Vagina (tissue), 2 donors: Measurements from ENCODE around the gene ZNF695. TPM values are rescaled to one million over a fixed set of nuclear protein-coding genes. Genes with fewer than 3 reads are reported as not detected.

ENCODE experiments used
- DNase-seq, 2 donors: peaks; one replicate each; pipeline ENCODE4 v3.0.0-alpha.2; 2017; ENCODE audit errors: extremely low spot score in 2 of 2
- H3K27ac ChIP-seq: fragments of 200-600 bp; sonication (generic); one replicate; pipeline ENCODE4 v1.5.1; 2019
- H3K27me3 ChIP-seq: fragments of 200-600 bp; sonication (generic); one replicate; pipeline ENCODE4 v1.5.1; 2019
- H3K36me3 ChIP-seq, 2 donors: fragments of 200-600 bp; sonication (generic); one replicate each; pipeline ENCODE4 v1.5.1; 2017 to 2019
- H3K4me1 ChIP-seq: fragments of 200-600 bp; sonication (generic); one replicate; pipeline ENCODE4 v1.5.1; 2019
- H3K4me3 ChIP-seq, 2 donors: fragments of 200-600 bp; sonication (generic); 1 replicate in 1 of 2; 2 replicates in 1 of 2; pipeline ENCODE4 v1.5.1; 2016 to 2019
- H3K9me3 ChIP-seq: fragments of 200-600 bp; sonication (generic); one replicate; pipeline ENCODE4 v1.5.1; 2019
- POLR2A ChIP-seq, 2 donors: fragments of 450-650 bp; IDR thresholded peaks; one replicate each; pipeline ENCODE4 v1.6.1; 2017; ENCODE audit warnings: antibody characterized with exemption in 2 of 2, mild to moderate bottlenecking in 2 of 2, moderate library complexity in 2 of 2
- POLR2AphosphoS5 ChIP-seq, 2 donors: sonication (generic); formaldehyde crosslinking; IDR thresholded peaks; one replicate each; pipeline ENCODE4 v1.9.0; 2017; ENCODE audit warnings: antibody characterized with exemption in 2 of 2, mild to moderate bottlenecking in 2 of 2, low read depth in 1 of 2; ENCODE audit not compliant: insufficient read depth in 1 of 2
- intact Hi-C: fragments of 100-400 bp; cut with DNase I; formaldehyde crosslinking; loops from one replicate; pipeline ENCODE4 v1.15.1; 2023
- total RNA-seq: library from RNA; depleted of rRNA; stranded (reverse); fragments of >200 nt; gene quantifications from one replicate; pipeline ENCODE4 v1.2.3, GENCODE V29; 2016
- TF ChIP-seq, protein P1 (sequence below), 3 experiments: fragments of 450-650 bp in 2 of 3; fragments of 200-600 bp in 1 of 3; sonication (generic) in 1 of 3; IDR thresholded peaks; one replicate each; pipeline ENCODE4 v1.5.1; 2017 to 2019; ENCODE audit warnings: antibody characterized with exemption in 3 of 3, mild to moderate bottlenecking in 2 of 3, moderate library complexity in 2 of 3

ZNF695 gene
- total RNA-seq, 1 donor from 2014 or later, result 0.49 TPM

DNA sequence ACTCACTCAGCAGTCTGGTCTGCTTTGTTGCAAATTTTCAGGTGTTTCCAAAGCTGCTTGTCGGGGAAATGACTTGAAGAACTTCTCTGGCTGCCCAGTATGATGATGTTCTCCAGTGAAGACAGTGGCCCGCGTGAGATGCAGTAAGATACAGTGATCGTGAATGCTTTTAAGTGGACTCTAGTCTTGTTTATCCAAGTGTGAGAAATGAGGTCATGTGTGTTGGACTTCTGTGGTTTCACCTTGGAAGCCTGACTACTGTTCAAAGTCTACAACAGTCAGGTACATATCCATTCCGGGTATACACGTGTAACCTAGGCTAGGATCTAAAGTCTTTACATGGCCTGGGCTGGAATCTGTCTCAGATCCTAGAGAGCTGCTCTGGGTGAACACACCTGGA, 29.1 kb downstream of the ZNF695 start:
- Histone ChIP-seq H3K9me3 (no peaks in the 10 kb centered on the region), H3K27ac (no peak overlapping the region), H3K4me3 (no peak overlapping the region), H3K36me3 (no peaks in the 10 kb centered on the region), H3K4me1 (no peaks in the 10 kb centered on the region), H3K27me3 (no peaks in the 10 kb centered on the region)
- intact Hi-C loops, result no loop called here
- DNase-seq, result no peak
- no peak for TF ChIP-seq POLR2A (IDR thresholded peaks at IDR 0.05)
- no peak for TF ChIP-seq POLR2AphosphoS5 (IDR thresholded peaks at IDR 0.05; ENCODE audit: insufficient read depth in 1 of 2, low read depth in 1 of 2)
- TF ChIP-seq, protein P1, sequence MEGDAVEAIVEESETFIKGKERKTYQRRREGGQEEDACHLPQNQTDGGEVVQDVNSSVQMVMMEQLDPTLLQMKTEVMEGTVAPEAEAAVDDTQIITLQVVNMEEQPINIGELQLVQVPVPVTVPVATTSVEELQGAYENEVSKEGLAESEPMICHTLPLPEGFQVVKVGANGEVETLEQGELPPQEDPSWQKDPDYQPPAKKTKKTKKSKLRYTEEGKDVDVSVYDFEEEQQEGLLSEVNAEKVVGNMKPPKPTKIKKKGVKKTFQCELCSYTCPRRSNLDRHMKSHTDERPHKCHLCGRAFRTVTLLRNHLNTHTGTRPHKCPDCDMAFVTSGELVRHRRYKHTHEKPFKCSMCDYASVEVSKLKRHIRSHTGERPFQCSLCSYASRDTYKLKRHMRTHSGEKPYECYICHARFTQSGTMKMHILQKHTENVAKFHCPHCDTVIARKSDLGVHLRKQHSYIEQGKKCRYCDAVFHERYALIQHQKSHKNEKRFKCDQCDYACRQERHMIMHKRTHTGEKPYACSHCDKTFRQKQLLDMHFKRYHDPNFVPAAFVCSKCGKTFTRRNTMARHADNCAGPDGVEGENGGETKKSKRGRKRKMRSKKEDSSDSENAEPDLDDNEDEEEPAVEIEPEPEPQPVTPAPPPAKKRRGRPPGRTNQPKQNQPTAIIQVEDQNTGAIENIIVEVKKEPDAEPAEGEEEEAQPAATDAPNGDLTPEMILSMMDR (IDR thresholded peaks at IDR 0.05), result no peak

DNA sequence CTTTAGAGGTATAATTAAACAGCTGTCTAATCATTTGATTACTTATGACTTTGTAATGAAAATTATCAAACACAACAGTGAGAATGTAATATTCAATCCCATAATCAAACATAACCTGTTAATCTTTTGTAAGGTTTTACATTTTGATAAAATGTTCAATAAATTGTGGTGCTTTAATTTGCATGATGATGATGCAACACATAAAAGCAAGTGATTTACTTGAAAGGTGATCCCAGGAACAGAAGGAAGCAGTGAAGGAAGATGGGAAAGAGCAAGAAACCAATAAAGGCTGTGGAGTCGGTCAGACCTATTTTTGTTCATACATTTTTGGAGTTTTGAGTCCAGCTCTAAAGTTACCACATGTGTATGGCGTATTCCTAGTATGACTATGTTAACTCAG, 29.6 kb downstream of the ZNF695 start:
- Histone ChIP-seq H3K4me1 (no peaks in the 10 kb centered on the region), H3K36me3 (no peaks in the 10 kb centered on the region), H3K4me3 (no peak overlapping the region), H3K9me3 (no peaks in the 10 kb centered on the region), H3K27ac (no peak overlapping the region), H3K27me3 (no peaks in the 10 kb centered on the region)
- intact Hi-C loops, result no loop called here
- TF ChIP-seq POLR2AphosphoS5 (IDR thresholded peaks at IDR 0.05; ENCODE audit: insufficient read depth in 1 of 2, low read depth in 1 of 2) (no peak), POLR2A (IDR thresholded peaks at IDR 0.05) (no peak)
- TF ChIP-seq, protein P1 (IDR thresholded peaks at IDR 0.05), result no peak
- DNase-seq, result no peak

DNA sequence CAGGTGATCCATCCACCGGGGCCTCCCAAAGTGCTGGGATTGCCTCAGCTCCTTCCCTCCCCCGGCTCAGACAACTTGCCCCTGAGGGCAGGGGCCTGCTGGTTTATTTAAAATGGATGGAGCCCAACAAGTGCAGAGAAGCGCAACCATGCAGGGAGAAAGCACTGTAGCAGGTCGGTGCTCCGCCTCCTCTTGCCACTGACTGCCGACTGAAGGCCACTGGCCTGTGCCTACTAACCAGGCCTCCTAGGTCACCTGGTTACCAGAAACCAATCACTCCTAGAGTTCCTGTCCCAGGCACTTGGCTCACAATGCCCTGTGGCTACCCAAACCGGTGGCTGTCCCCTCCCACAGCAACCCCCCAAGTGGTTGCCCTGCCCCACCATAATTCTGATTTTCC, 35.9 kb downstream of the ZNF695 start:
- Histone ChIP-seq H3K9me3 (no peaks in the 10 kb centered on the region), H3K4me1 (no peaks in the 10 kb centered on the region), H3K27me3 (no peaks in the 10 kb centered on the region), H3K36me3 (no peaks in the 10 kb centered on the region), H3K4me3 (no peak overlapping the region), H3K27ac (no peak overlapping the region)
- intact Hi-C loops, result no loop called here
- no peak for DNase-seq
- TF ChIP-seq, protein P1 (IDR thresholded peaks at IDR 0.05), result no peak
- TF ChIP-seq POLR2A (IDR thresholded peaks at IDR 0.05) (no peak), POLR2AphosphoS5 (IDR thresholded peaks at IDR 0.05; ENCODE audit: insufficient read depth in 1 of 2, low read depth in 1 of 2) (no peak)

DNA sequence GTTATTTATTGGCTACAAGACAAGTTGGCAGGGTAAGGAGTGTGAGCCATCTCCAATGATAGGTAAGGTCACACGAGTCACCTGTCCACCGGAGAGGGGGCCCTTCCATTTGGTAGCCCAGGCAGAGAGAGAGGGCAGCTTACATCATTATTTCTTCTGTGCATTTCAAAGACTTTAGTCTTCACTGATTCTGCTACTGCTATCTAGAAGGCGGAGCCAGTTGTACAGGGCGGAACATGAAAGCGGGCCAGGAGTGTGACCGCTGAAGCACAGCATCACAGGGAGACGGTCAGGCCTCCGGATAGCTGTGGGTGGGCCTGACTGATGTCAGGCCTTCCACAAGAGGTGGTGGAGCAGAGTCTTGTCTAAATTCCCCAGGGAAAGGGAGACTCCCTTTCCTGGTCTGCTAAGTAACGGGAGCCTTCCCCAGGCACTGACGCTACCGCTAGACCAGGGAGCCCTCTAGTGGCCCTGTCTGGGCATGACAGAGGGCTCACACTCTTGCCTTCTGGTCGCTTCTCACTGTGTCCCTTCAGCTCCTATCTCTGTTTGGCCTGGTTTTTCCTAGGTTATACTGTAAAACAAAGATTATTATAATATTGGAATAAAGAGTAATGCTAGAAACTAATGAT, 36.7 kb downstream of the ZNF695 start:
- no peak for DNase-seq
- no peak overlapping the region for H3K27ac ChIP-seq
- no peaks in the 10 kb centered on the region for H3K4me1 ChIP-seq
- H3K36me3 ChIP-seq, result no peaks in the 10 kb centered on the region
- intact Hi-C loops, result no loop called here
- TF ChIP-seq POLR2A (IDR thresholded peaks at IDR 0.05), result no peak
- no peak for TF ChIP-seq POLR2AphosphoS5 (IDR thresholded peaks at IDR 0.05; ENCODE audit: insufficient read depth in 1 of 2, low read depth in 1 of 2)
- TF ChIP-seq, protein P1 (IDR thresholded peaks at IDR 0.05), result peak in 2 of 3 experiments; percentile 29 to 50
- no peaks in the 10 kb centered on the region for H3K27me3 ChIP-seq
- H3K4me3 ChIP-seq, result no peak overlapping the region
- H3K9me3 ChIP-seq, result no peaks in the 10 kb centered on the region

DNA sequence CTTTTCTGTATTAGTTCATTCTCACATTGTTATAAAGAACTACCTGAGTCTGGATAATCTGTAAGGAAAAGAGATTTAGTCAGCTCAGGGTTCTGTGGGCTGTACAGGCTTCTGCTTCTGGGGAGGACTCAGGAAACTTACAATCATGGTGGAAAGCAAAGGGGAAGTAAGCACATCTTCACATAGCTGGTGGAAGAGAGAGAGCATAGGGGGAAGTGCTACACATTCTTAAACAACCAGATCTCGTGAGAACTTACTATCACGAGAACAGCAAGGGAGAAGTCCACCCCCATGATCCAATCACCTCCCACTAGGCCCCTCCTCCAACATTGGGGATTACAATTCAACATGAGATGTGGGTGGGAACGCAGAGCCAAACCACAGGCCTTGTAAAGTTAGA, 38.2 kb downstream of the ZNF695 start:
- H3K4me1 ChIP-seq, result no peaks in the 10 kb centered on the region
- no peaks in the 10 kb centered on the region for H3K36me3 ChIP-seq
- no peak for TF ChIP-seq POLR2A (IDR thresholded peaks at IDR 0.05)
- no peak for TF ChIP-seq POLR2AphosphoS5 (IDR thresholded peaks at IDR 0.05; ENCODE audit: insufficient read depth in 1 of 2, low read depth in 1 of 2)
- TF ChIP-seq, protein P1 (IDR thresholded peaks at IDR 0.05), result no peak
- no peak for DNase-seq
- H3K27me3 ChIP-seq, result no peaks in the 10 kb centered on the region
- H3K9me3 ChIP-seq, result no peaks in the 10 kb centered on the region
- H3K4me3 ChIP-seq, result no peak overlapping the region
- intact Hi-C loops, result no loop called here
- no peak overlapping the region for H3K27ac ChIP-seq
